H9 (cell line): ENCODE results near the gene EIF6. TPM values are rescaled to one million over a fixed set of nuclear protein-coding genes. Genes with fewer than 3 reads are reported as not detected.

ENCODE experiments used
- DNase-seq: peaks from one replicate; pipeline ENCODE4 v3.0.0-alpha.2; 2017
- H2AFZ ChIP-seq: one replicate; pipeline ENCODE4 v1.6.1; 2013; ENCODE audit warnings: mild to moderate bottlenecking, low read length, control low read depth, moderate library complexity
- H2AK5ac ChIP-seq: 2 replicates; pipeline ENCODE4 v1.6.1; 2013; ENCODE audit warnings: low read length, control low read depth, mixed read lengths; ENCODE audit not compliant: insufficient read length
- H2BK120ac ChIP-seq: one replicate; pipeline ENCODE4 v1.6.1; 2013; ENCODE audit warnings: low read depth, mild to moderate bottlenecking, low read length, control low read depth, inconsistent platforms; ENCODE audit not compliant: poor library complexity, severe bottlenecking
- H2BK12ac ChIP-seq: 2 replicates; pipeline ENCODE4 v1.6.1; 2013; ENCODE audit warnings: low read length, control low read depth, mixed read lengths, low read depth; ENCODE audit not compliant: insufficient read length
- H2BK15ac ChIP-seq: 2 replicates; pipeline ENCODE4 v1.6.1; 2013; ENCODE audit warnings: low read depth, low read length, control low read depth
- H2BK20ac ChIP-seq: one replicate; pipeline ENCODE4 v1.6.1; 2013; ENCODE audit warnings: low read depth, mild to moderate bottlenecking, low read length, control low read depth, inconsistent platforms; ENCODE audit not compliant: poor library complexity, severe bottlenecking
- H2BK5ac ChIP-seq: 2 replicates; pipeline ENCODE4 v1.6.1; 2013; ENCODE audit warnings: low read length, control low read depth, mixed read lengths; ENCODE audit not compliant: insufficient read length
- H3K14ac ChIP-seq: 2 replicates; pipeline ENCODE4 v1.6.1; 2013; ENCODE audit warnings: low read length, control low read depth; ENCODE audit not compliant: insufficient read depth
- H3K18ac ChIP-seq: 2 replicates; pipeline ENCODE4 v1.6.1; 2013; ENCODE audit warnings: low read depth, mild to moderate bottlenecking, mixed read lengths, low read length, control low read depth; ENCODE audit not compliant: insufficient read length
- H3K23ac ChIP-seq: 2 replicates; pipeline ENCODE4 v1.6.1; 2013; ENCODE audit warnings: low read length, control low read depth, mixed read lengths, low read depth; ENCODE audit not compliant: insufficient read length
- H3K23me2 ChIP-seq: 2 replicates; pipeline ENCODE4 v1.6.1; 2013; ENCODE audit warnings: low read depth, mild to moderate bottlenecking, mixed read lengths, low read length, control low read depth; ENCODE audit not compliant: insufficient read length, poor library complexity, severe bottlenecking
- H3K27ac ChIP-seq: 2 replicates; pipeline ENCODE4 v1.5.1; 2013; ENCODE audit warnings: low read length, control low read depth, mixed read lengths, low read depth; ENCODE audit not compliant: insufficient read length
- H3K27me3 ChIP-seq: 2 replicates; pipeline ENCODE4 v1.6.1; 2013; ENCODE audit warnings: low read length, control low read depth, inconsistent platforms; ENCODE audit not compliant: insufficient read depth
- H3K4ac ChIP-seq: 2 replicates; pipeline ENCODE4 v1.6.1; 2013; ENCODE audit warnings: low read depth, mild to moderate bottlenecking, control low read depth, inconsistent platforms, low read length, moderate library complexity
- H3K4me1 ChIP-seq: 2 replicates; pipeline ENCODE4 v1.6.1; 2013; ENCODE audit warnings: low read length, control low read depth, inconsistent platforms; ENCODE audit not compliant: insufficient read depth
- H3K4me2 ChIP-seq: 2 replicates; pipeline ENCODE4 v1.6.1; 2013; ENCODE audit warnings: low read length, control low read depth, mixed read lengths; ENCODE audit not compliant: insufficient read length, insufficient read depth
- H3K56ac ChIP-seq: 2 replicates; pipeline ENCODE4 v1.6.1; 2013; ENCODE audit warnings: low read depth, mild to moderate bottlenecking, mixed read lengths, low read length, control low read depth; ENCODE audit not compliant: insufficient read length
- H3K79me1 ChIP-seq: 2 replicates; pipeline ENCODE4 v1.6.1; 2013; ENCODE audit warnings: low read depth, mild to moderate bottlenecking, moderate library complexity, low read length, control low read depth, inconsistent platforms; ENCODE audit not compliant: insufficient read depth, poor library complexity, severe bottlenecking
- H3K79me2 ChIP-seq: 2 replicates; pipeline ENCODE4 v1.6.1; 2013; ENCODE audit warnings: low read length, control low read depth, inconsistent platforms; ENCODE audit not compliant: insufficient read depth
- H3K9ac ChIP-seq: 2 replicates; pipeline ENCODE4 v1.6.1; 2013; ENCODE audit warnings: low read length, control low read depth, mixed read lengths; ENCODE audit not compliant: insufficient read length; ENCODE audit errors: extremely low read depth
- H3K9me3 ChIP-seq: one replicate; pipeline ENCODE4 v1.6.1; 2013; ENCODE audit warnings: low read depth, low read length, inconsistent platforms; ENCODE audit not compliant: control insufficient read depth
- H3T11ph ChIP-seq: one replicate; pipeline ENCODE4 v1.6.1; 2013; ENCODE audit warnings: mild to moderate bottlenecking, low read length, control low read depth, inconsistent platforms
- H4K20me1 ChIP-seq: one replicate; pipeline ENCODE4 v1.6.1; 2013; ENCODE audit not compliant: control insufficient read depth, insufficient read length, insufficient read depth
- H4K5ac ChIP-seq: 2 replicates; pipeline ENCODE4 v1.6.1; 2013; ENCODE audit warnings: low read depth, mild to moderate bottlenecking, mixed read lengths, low read length, control low read depth; ENCODE audit not compliant: insufficient read length
- H4K8ac ChIP-seq: replicated peaks from 2 replicates; pipeline ENCODE4 v1.6.1; 2013; ENCODE audit warnings: low read length, control low read depth, mixed read lengths, low read depth; ENCODE audit not compliant: insufficient read length
- H4K91ac ChIP-seq: 2 replicates; pipeline ENCODE4 v1.6.1; 2013; ENCODE audit warnings: low read depth, mild to moderate bottlenecking, moderate library complexity, mixed read lengths, low read length, control low read depth; ENCODE audit not compliant: insufficient read length
- H3K27ac Mint-ChIP-seq, 3 experiments: 2 replicates in 2 of 3; 3 replicates in 1 of 3; pipeline ENCODE4 v1.8.0; 2020 to 2021; ENCODE audit warnings: mixed read lengths in 3 of 3, mild to moderate bottlenecking in 1 of 3, moderate library complexity in 1 of 3
- H3K27me3 Mint-ChIP-seq: 2 replicates; pipeline ENCODE4 v1.8.0; 2021; ENCODE audit warnings: low read depth, mild to moderate bottlenecking, moderate library complexity, mixed read lengths
- H3K36me3 Mint-ChIP-seq, 3 experiments: 2 replicates in 2 of 3; 3 replicates in 1 of 3; pipeline ENCODE4 v1.8.0; 2020 to 2021; ENCODE audit warnings: low read depth in 3 of 3, mixed read lengths in 3 of 3; ENCODE audit not compliant: insufficient read depth in 1 of 3
- H3K4me1 Mint-ChIP-seq, 2 experiments: 2 replicates each; pipeline ENCODE4 v1.8.0; 2020; ENCODE audit warnings: mixed read lengths in 2 of 2
- H3K4me3 Mint-ChIP-seq, 2 experiments: 2 replicates in 1 of 2; 3 replicates in 1 of 2; pipeline ENCODE4 v1.8.0; 2020 to 2021; ENCODE audit warnings: mild to moderate bottlenecking in 2 of 2, mixed read lengths in 2 of 2, moderate library complexity in 1 of 2
- H3K9me3 Mint-ChIP-seq, 2 experiments: 2 replicates in 1 of 2; 3 replicates in 1 of 2; pipeline ENCODE4 v1.8.0; 2020; ENCODE audit warnings: mild to moderate bottlenecking in 2 of 2, mixed read lengths in 2 of 2, moderate library complexity in 1 of 2
- CTCF ChIP-seq: fragments of 200-600 bp; sonication (generic); conservative IDR thresholded peaks from 3 replicates; pipeline ENCODE4 v1.8.0; 2021; ENCODE audit warnings: antibody characterized with exemption, mild to moderate bottlenecking
- WGBS: extraction: QIAGEN DNeasy Blood & Tissue Kit; methylation state at CpG from one replicate; pipeline ENCODE4 v1.1.7; 2013; ENCODE audit warnings: missing lambda C conversion rate, low lambda C conversion rate, mixed read lengths; ENCODE audit not compliant: insufficient read length; ENCODE audit errors: extremely low coverage; 5-methylcytosine and 5-hydroxymethylcytosine counted together
- total RNA-seq: library from RNA; stranded (reverse); gene quantifications from 2 replicates; pipeline ENCODE4 v1.2.1, GENCODE V29; 2021

The EIF6 gene
- total RNA-seq, 1 experiment from 2014 or later, result 150 TPM

GRCh38 chr20:35332540-35333200, 48.1 kb upstream of the EIF6 start:
- no CpG with 5 or more reads among the region's 5 CpGs for WGBS

More at GRCh38 chr20:35332540-35333200, 48.1 kb upstream of the EIF6 start:
- no peak overlapping the region for H3K14ac ChIP-seq
- H3K4me3 Mint-ChIP-seq, result no peak overlapping the region
- H3K23me2 ChIP-seq, result no peaks in the 10 kb centered on the region
- no peaks in the 10 kb centered on the region for H3K27me3 ChIP-seq
- no peaks in the 10 kb centered on the region for H3K36me3 Mint-ChIP-seq
- no peak overlapping the region for H3K23ac ChIP-seq
- no peak overlapping the region for H3T11ph ChIP-seq
- H3K4me1 ChIP-seq, result 0 out of 2 replicates have a peak, but pooled peaks cover 2% of the 10 kb centered on the region
- no peak overlapping the region for H2AFZ ChIP-seq
- H3K79me1 ChIP-seq, result no peaks in the 10 kb centered on the region
- peaks cover 5 to 6% of the 10 kb centered on the region in 2 experiments for H3K4me1 Mint-ChIP-seq
- H3K9me3 ChIP-seq, result no peaks in the 10 kb centered on the region
- no peaks in the 10 kb centered on the region for H3K79me2 ChIP-seq
- H2AK5ac ChIP-seq, result no peak overlapping the region
- no peak overlapping the region for H4K91ac ChIP-seq
- no peak overlapping the region for H2BK120ac ChIP-seq
- no peak overlapping the region for H3K4ac ChIP-seq
- no peak overlapping the region for H2BK5ac ChIP-seq
- H3K27ac Mint-ChIP-seq, result no peak overlapping the region
- no peaks in the 10 kb centered on the region for H4K20me1 ChIP-seq
- H3K4me2 ChIP-seq, result no peak overlapping the region
- no peak overlapping the region for H4K8ac ChIP-seq
- H3K9me3 Mint-ChIP-seq, result no peaks in the 10 kb centered on the region
- no peaks in the 10 kb centered on the region for H3K27me3 Mint-ChIP-seq
- no peak for TF ChIP-seq CTCF
- H2BK20ac ChIP-seq, result no peak overlapping the region
- H3K56ac ChIP-seq, result no peak overlapping the region
- no peak overlapping the region for H2BK12ac ChIP-seq
- H3K27ac ChIP-seq, result no peak overlapping the region
- H2BK15ac ChIP-seq, result no peak overlapping the region
- no peak overlapping the region for H4K5ac ChIP-seq
- DNase-seq, result no peak
- H3K9ac ChIP-seq, result no peak overlapping the region
- no peak overlapping the region for H3K18ac ChIP-seq
